ENCODE measurements around the gene GRIK3. TPM values are rescaled to one million over a fixed set of nuclear protein-coding genes. Genes with fewer than 3 reads are reported as not detected.

The GRIK3 gene
- total and polyA plus RNA-seq, 2 of the 8 experiments (the other 6 are each of a cell fraction or from before 2014, with no cell fraction given), result 2.1 to 3.4 TPM

DNA sequence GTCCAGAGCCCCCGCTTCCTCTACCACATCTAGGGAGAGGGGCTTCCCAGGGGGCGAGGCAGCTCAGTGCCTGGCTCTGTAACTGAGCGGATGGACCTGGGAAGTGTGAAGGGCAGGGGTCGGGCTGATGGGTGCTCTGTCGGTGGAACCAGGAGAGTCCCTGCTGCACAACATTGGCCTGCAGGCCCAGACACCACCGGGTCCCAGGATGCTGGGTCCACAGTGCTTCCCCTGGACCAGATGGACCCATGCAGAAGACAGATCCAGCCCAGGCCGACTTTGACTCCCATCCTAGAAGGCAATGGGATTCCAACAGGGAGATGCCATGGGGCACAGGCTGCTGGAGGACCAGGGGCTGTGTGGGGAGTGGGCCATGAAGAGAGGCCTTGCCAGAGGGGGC, 212.9 kb downstream of the GRIK3 start:
- no peaks in the 10 kb centered on the region for H3K9me3 ChIP-seq (ENCODE audit: insufficient read depth in 2 of 2, low read depth in 1 of 2, low read length in 1 of 2)
- H3K36me3 ChIP-seq (ENCODE audit: control insufficient read depth in 2 of 4, insufficient read depth in 4 of 4, low read length in 3 of 4), result no peaks in the 10 kb centered on the region
- no peaks in the 10 kb centered on the region for H3K79me2 ChIP-seq (ENCODE audit: control insufficient read depth in 1 of 2, insufficient read depth in 2 of 2, low read length in 2 of 2)
- H3K56ac ChIP-seq (replicated peaks; ENCODE audit: insufficient read length, low read depth, low read length), result no peak overlapping the region
- H3K23me2 ChIP-seq (ENCODE audit: low read depth, low read length), result no peaks in the 10 kb centered on the region
- ChIA-PET POLR2A (ENCODE audit: partially characterized antibody) (no interaction called here), CTCF (ENCODE audit: partially characterized antibody) (no interaction called here)
- WGBS, 2 experiments (ENCODE audit: extremely low coverage in 1 of 2, insufficient coverage in 1 of 2, insufficient read length in 1 of 2, insufficient replicate concordance in 2 of 2, low coverage in 1 of 2, low lambda C conversion rate in 2 of 2, missing lambda C conversion rate in 1 of 2), result 90% methylated on average over 7 of the region's 7 CpGs; no CpG with 5 or more reads in 1 of the 2 experiments
- no peak overlapping the region for H4K91ac ChIP-seq (replicated peaks; ENCODE audit: insufficient read length, low read length)
- H3K27ac ChIP-seq (ENCODE audit: low read depth, low read length), result no peak overlapping the region
- no peaks in the 10 kb centered on the region for H3K27me3 ChIP-seq (replicated peaks in 1 of 4; ENCODE audit: control insufficient read depth in 3 of 4, extremely low read depth in 1 of 4, insufficient read depth in 3 of 4, low read length in 3 of 4)
- no peak overlapping the region for H3K18ac ChIP-seq (ENCODE audit: extremely low read depth, low read length)
- no peak overlapping the region for H4K8ac ChIP-seq (ENCODE audit: extremely low read depth, insufficient read depth, low read length)
- DNase-seq (ENCODE audit: low read depth in 1 of 2, low spot score in 2 of 2) (no peak), FAIRE-seq (no peak)
- no peak overlapping the region for H3K4ac ChIP-seq (replicated peaks; ENCODE audit: insufficient read length, low read depth, low read length)
- H3K4me1 ChIP-seq (replicated peaks in 1 of 4; ENCODE audit: control insufficient read depth in 3 of 4, insufficient read depth in 4 of 4, low read length in 3 of 4), result peaks cover 5 to 19% (median 13%) of the 10 kb centered on the region in 4 experiments
- no peak overlapping the region for H2BK5ac ChIP-seq (ENCODE audit: low read depth, low read length)
- no peak overlapping the region; the same call in 1 of the 2 replicates for H2BK15ac ChIP-seq (ENCODE audit: low read length)
- H3K23ac ChIP-seq (ENCODE audit: insufficient read length), result no peak overlapping the region
- no peak overlapping the region for H3K4me2 ChIP-seq (ENCODE audit: insufficient read depth in 1 of 2, low read depth in 2 of 2, low read length in 2 of 2)
- H2BK12ac ChIP-seq (ENCODE audit: low read depth, low read length), result no peak overlapping the region
- H3K79me1 ChIP-seq (ENCODE audit: low read depth, low read length), result no peaks in the 10 kb centered on the region
- H2AK5ac ChIP-seq (ENCODE audit: low read depth, low read length), result no peak overlapping the region
- TF ChIP-seq TEAD4 (IDR thresholded peaks at IDR 0.05; ENCODE audit: low read depth, low read length) (no peak), FOSL1 (IDR thresholded peaks at IDR 0.05; ENCODE audit: insufficient read depth, low read depth, low read length) (no peak), POU5F1 (IDR thresholded peaks at IDR 0.05; ENCODE audit: low read depth, low read length) (no peak), KDM5A (IDR thresholded peaks at IDR 0.05; ENCODE audit: low read length) (no peak), POLR2AphosphoS5 (IDR thresholded peaks at IDR 0.05; ENCODE audit: low read depth, low read length) (no peak), TAF7 (optimal IDR thresholded peaks at IDR 0.05; ENCODE audit: borderline replicate concordance, low read depth, low read length) (no peak), BCL11A (IDR thresholded peaks at IDR 0.05; ENCODE audit: low read depth in 2 of 2, low read length in 2 of 2) (no peak), GTF2F1 (IDR thresholded peaks at IDR 0.05; ENCODE audit: borderline replicate concordance, low read depth, low read length) (no peak), NANOG (IDR thresholded peaks at IDR 0.05; ENCODE audit: insufficient read depth, low read depth, low read length, poor library complexity, severe bottlenecking) (no peak)
- H2AFZ ChIP-seq (ENCODE audit: low read length), result no peak overlapping the region
- H3K4me3 ChIP-seq (ENCODE audit: extremely low read depth in 1 of 4, insufficient read depth in 2 of 4, low read depth in 3 of 4, low read length in 4 of 4), result no peak overlapping the region
- no peak overlapping the region for H3K9ac ChIP-seq (replicated peaks in 1 of 4; ENCODE audit: extremely low read depth in 1 of 4, low read depth in 3 of 4, low read length in 3 of 4)
- no peak overlapping the region for H2BK20ac ChIP-seq (ENCODE audit: low read length)
- no peak overlapping the region for H2BK120ac ChIP-seq (replicated peaks; ENCODE audit: low read depth, low read length)
- no peak overlapping the region for H3K14ac ChIP-seq (ENCODE audit: insufficient read length)
- no peaks in the 10 kb centered on the region for H4K20me1 ChIP-seq (replicated peaks in 1 of 2; ENCODE audit: control insufficient read depth in 1 of 2, insufficient read depth in 2 of 2, low read length in 2 of 2)
- no peak overlapping the region for H4K5ac ChIP-seq (ENCODE audit: insufficient read length, low read depth, low read length)
